ENCODE measurements around the gene AHRR. TPM values are rescaled to one million over a fixed set of nuclear protein-coding genes. Genes with fewer than 3 reads are reported as not detected.

Gene AHRR
- total and polyA plus RNA-seq, 2 of the 4 experiments (the other 2 are of a cell fraction): 15.6 to 37.1 TPM

DNA sequence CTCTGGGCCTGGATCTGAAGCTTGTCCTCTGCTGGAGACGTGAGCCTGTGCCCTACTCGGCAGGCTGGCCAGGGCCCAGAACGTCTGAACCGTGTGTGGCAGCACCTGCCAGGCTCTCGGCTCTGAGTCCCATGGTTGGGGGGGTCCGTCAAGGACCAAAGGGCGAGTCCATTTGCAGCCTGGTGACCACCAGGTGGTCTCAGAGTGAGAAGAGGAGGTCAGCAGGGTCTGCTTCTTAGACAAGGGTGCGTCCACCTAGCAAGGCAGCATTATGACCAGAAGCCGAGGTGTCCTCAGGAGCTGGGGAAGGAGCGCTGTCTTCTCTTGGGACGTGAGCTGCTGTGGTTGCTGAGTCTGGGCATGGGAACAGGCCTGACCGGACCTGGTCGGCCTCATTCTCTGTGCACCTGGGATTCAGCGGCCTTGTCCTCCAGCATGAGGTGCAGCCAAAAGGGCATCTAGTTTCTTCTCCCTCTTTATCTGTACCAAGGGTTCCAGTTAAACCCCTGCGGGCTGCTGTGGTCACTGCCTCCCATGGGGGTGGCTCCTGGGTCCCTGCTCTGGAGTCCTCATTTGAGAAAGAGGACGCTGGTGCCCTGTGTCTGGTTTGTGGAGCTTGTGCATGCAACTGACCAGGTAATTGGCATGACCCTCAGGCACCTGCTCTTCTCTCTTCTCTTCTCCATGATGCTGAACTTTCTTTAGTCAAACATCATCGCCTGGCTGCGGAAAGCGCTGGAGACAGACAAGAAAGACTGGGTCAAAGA lies 135.9 kb downstream of the AHRR start:
- H2BK120ac ChIP-seq (ENCODE audit: low read depth, low read length): no peak overlapping the region
- no peak overlapping the region for H3K4me2 ChIP-seq (ENCODE audit: low read depth, low read length)
- no peak overlapping the region for H3K18ac ChIP-seq (ENCODE audit: low read depth, low read length)
- H4K5ac ChIP-seq (ENCODE audit: low read depth, low read length): no peak overlapping the region
- H3K4me3 ChIP-seq (ENCODE audit: insufficient read depth, low read depth, low read length): no peak overlapping the region
- H2BK15ac ChIP-seq (ENCODE audit: low read depth, low read length): no peak overlapping the region
- peaks cover 2% of the 10 kb centered on the region for H3K4me1 ChIP-seq (ENCODE audit: control insufficient read depth, insufficient read depth, low read length)
- dilution Hi-C loops (cut with HindIII; ENCODE audit: low sequenced_read_pairs, unreplicated experiment) (no loop called here), in situ Hi-C loops (cut with MboI; ENCODE audit: low sequenced_read_pairs) (no loop called here), intact Hi-C loops (cut with micrococcal nuclease) (no loop called here)
- no TSS peak for BruUV-seq (replicated peaks)
- peaks cover 22 to 74% of the 10 kb centered on the region in 2 experiments for H3K79me1 ChIP-seq (ENCODE audit: low read depth in 1 of 2, low read length in 2 of 2)
- WGBS, 2 experiments (ENCODE audit: extremely low coverage in 2 of 2, insufficient read length in 1 of 2): 100% methylated on average over 4 of the region's 19 CpGs; no CpG with 5 or more reads in 1 of the 2 experiments
- H2BK5ac ChIP-seq (ENCODE audit: low read depth, low read length, poor library complexity, severe bottlenecking): no peak overlapping the region
- H3K27ac ChIP-seq (ENCODE audit: insufficient read depth, low read length): no peak overlapping the region
- POLR2A ChIA-PET (ENCODE audit: unreplicated experiment): no interaction called here
- no peak overlapping the region for H3K14ac ChIP-seq (replicated peaks; ENCODE audit: low read depth, low read length)
- H3K9ac ChIP-seq (ENCODE audit: low read depth, low read length): no peak overlapping the region
- H3K23ac ChIP-seq (ENCODE audit: low read depth, low read length): no peak overlapping the region
- H2AK9ac ChIP-seq (replicated peaks; ENCODE audit: low read depth, low read length, poor library complexity): no peak overlapping the region
- H4K8ac ChIP-seq (ENCODE audit: low read depth in 2 of 2, low read length in 2 of 2): no peak overlapping the region
- peaks cover 34% of the 10 kb centered on the region for H4K20me1 ChIP-seq (ENCODE audit: insufficient read depth, low read length)
- TF ChIP-seq USF2 (IDR thresholded peaks at IDR 0.05; ENCODE audit: low read depth, low read length): no peak
- TF ChIP-seq RAD21 (IDR thresholded peaks at IDR 0.05; ENCODE audit: low read length): no peak
- TF ChIP-seq, protein P1, sequence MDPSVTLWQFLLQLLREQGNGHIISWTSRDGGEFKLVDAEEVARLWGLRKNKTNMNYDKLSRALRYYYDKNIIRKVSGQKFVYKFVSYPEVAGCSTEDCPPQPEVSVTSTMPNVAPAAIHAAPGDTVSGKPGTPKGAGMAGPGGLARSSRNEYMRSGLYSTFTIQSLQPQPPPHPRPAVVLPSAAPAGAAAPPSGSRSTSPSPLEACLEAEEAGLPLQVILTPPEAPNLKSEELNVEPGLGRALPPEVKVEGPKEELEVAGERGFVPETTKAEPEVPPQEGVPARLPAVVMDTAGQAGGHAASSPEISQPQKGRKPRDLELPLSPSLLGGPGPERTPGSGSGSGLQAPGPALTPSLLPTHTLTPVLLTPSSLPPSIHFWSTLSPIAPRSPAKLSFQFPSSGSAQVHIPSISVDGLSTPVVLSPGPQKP (IDR thresholded peaks at IDR 0.05; ENCODE audit: borderline replicate concordance, low read depth, low read length): no peak
- TF ChIP-seq FOS (IDR thresholded peaks at IDR 0.05; ENCODE audit: low read depth, low read length): no peak
- TF ChIP-seq MAZ (IDR thresholded peaks at IDR 0.05; ENCODE audit: borderline replicate concordance, low read depth, low read length): no peak
- no peak for TF ChIP-seq RFX5 (IDR thresholded peaks at IDR 0.05; ENCODE audit: low read depth, low read length)
- TF ChIP-seq MAFK (IDR thresholded peaks at IDR 0.05; ENCODE audit: low read depth, low read length): no peak
- TF ChIP-seq CHD1 (IDR thresholded peaks at IDR 0.05; ENCODE audit: low read depth, low read length): no peak
- TF ChIP-seq POLR2A (IDR thresholded peaks at IDR 0.05; ENCODE audit: low read depth, low read length): no peak
- H3K9me3 ChIP-seq (ENCODE audit: control insufficient read depth, insufficient read depth, low read length): no peaks in the 10 kb centered on the region; the same call in 1 of the 2 replicates
- no peak overlapping the region for H3K4ac ChIP-seq (ENCODE audit: low read depth, low read length)
- H2BK20ac ChIP-seq (ENCODE audit: low read depth, low read length): no peak overlapping the region
- H4K91ac ChIP-seq (ENCODE audit: insufficient read depth, low read depth, low read length): no peak overlapping the region
- ATAC-seq (ENCODE audit: low read depth) (no peak), DNase-seq (no peak)
- no peak overlapping the region for H2AFZ ChIP-seq (replicated peaks; ENCODE audit: low read length, poor library complexity)
- H3K27me3 ChIP-seq (ENCODE audit: control insufficient read depth, insufficient read depth, low read length): no peaks in the 10 kb centered on the region
- H2AK5ac ChIP-seq (ENCODE audit: low read depth, low read length): no peak overlapping the region
- no peak overlapping the region for H3K56ac ChIP-seq (ENCODE audit: extremely low read depth, insufficient read depth, low read length)
- peaks cover 29% of the 10 kb centered on the region; the same call in 1 of the 2 replicates for H3K9me1 ChIP-seq (ENCODE audit: insufficient read depth, low read length)
- H3K36me3 ChIP-seq (ENCODE audit: control insufficient read depth, insufficient read depth, low read length): peaks cover 77% of the 10 kb centered on the region
- CTCF ChIA-PET: interaction anchor here (1.3 kb wide), 1 partner anchor 11 kb away, joined by 4 read pairs; no protein-coding TSS in a partner anchor
